MCF 10A (cell line): ENCODE measurements around the gene FAM83G. TPM values are rescaled to one million over a fixed set of nuclear protein-coding genes. Genes with fewer than 3 reads are reported as not detected.

Experiments
- BruUV-seq: library from RNA; stranded (reverse); fragments of 400-500 nt; replicated peaks from 2 replicates; lab custom pipeline; 2021; lab: Mats Ljungman, UMichigan
- CTCF ChIA-PET: fragments of 300-600 bp; sonication (Branson Sonifier 250); formaldehyde crosslinking; extraction: SDS; loops from one replicate; lab custom pipeline; 2021; ENCODE audit warnings: antibody characterized with exemption, inconsistent platforms; lab: Yijun Ruan, JAX
- POLR2A ChIA-PET: fragments of 300-600, 350-650 bp; sonication (Branson Sonifier 250); formaldehyde crosslinking; extraction: SDS; loops from one replicate; lab custom pipeline; 2020; ENCODE audit warnings: antibody characterized with exemption, inconsistent platforms; lab: Yijun Ruan, JAX
- DNase-seq: peaks from one replicate; pipeline ENCODE4 v3.0.0-alpha.2; 2018; ENCODE audit not compliant: unreplicated experiment
- H3K27ac Mint-ChIP-seq: one replicate; pipeline ENCODE4 v1.8.0; 2022; ENCODE audit warnings: mild to moderate bottlenecking, low read depth, mixed read lengths; ENCODE audit not compliant: unreplicated experiment
- H3K27me3 Mint-ChIP-seq: one replicate; pipeline ENCODE4 v1.8.0; 2022; ENCODE audit warnings: mixed read lengths; ENCODE audit not compliant: insufficient read depth, unreplicated experiment
- H3K36me3 Mint-ChIP-seq: one replicate; pipeline ENCODE4 v1.8.0; 2022; ENCODE audit warnings: mild to moderate bottlenecking, moderate library complexity, mixed read lengths; ENCODE audit not compliant: insufficient read depth, unreplicated experiment
- H3K4me1 Mint-ChIP-seq: one replicate; pipeline ENCODE4 v1.8.0; 2022; ENCODE audit warnings: mixed read lengths; ENCODE audit not compliant: insufficient read depth, unreplicated experiment
- H3K4me3 Mint-ChIP-seq: one replicate; pipeline ENCODE4 v1.8.0; 2022; ENCODE audit warnings: mild to moderate bottlenecking, moderate library complexity, mixed read lengths; ENCODE audit not compliant: unreplicated experiment
- H3K9me3 Mint-ChIP-seq: one replicate; pipeline ENCODE4 v1.8.0; 2022; ENCODE audit warnings: mixed read lengths; ENCODE audit not compliant: unreplicated experiment
- CTCF ChIP-seq: fragments of 200-600 bp; IDR thresholded peaks from one replicate; pipeline ENCODE4 v1.8.0; 2022; ENCODE audit warnings: antibody characterized with exemption, mild to moderate bottlenecking; ENCODE audit not compliant: unreplicated experiment
- intact Hi-C: fragments of 100-400 bp; cut with micrococcal nuclease; formaldehyde crosslinking; loops from 2 replicates; pipeline ENCODE4 v1.14.1; 2022
- total RNA-seq: library from RNA; stranded (reverse); gene quantifications from 2 replicates; pipeline ENCODE4 v1.2.3, GENCODE V29; 2022

FAM83G gene
- total RNA-seq, 1 experiment from 2014 or later: 50.1 TPM

- TF ChIP-seq CTCF: no peak
- DNase-seq: peak; percentile 70
- no peak overlapping the region for H3K4me3 Mint-ChIP-seq
- CTCF ChIA-PET: interaction anchor here (1.2 to 1.7 kb wide), 3 partner anchors 9 to 50 kb away, joined by 3 to 16 read pairs (median 4); no protein-coding TSS in a partner anchor
- H3K4me1 Mint-ChIP-seq: peaks cover 12% of the 10 kb centered on the region
- no TSS peak for BruUV-seq
- intact Hi-C loops: loop anchor here (2.0 kb wide), 1 partner anchor 36 kb away; the partner anchor contains the start of gene FAM83G
- peaks cover 36% of the 10 kb centered on the region for H3K36me3 Mint-ChIP-seq
- no peaks in the 10 kb centered on the region for H3K27me3 Mint-ChIP-seq
- peak overlapping the region; percentile 59 for H3K27ac Mint-ChIP-seq
- no peaks in the 10 kb centered on the region for H3K9me3 Mint-ChIP-seq
- POLR2A ChIA-PET: interaction anchor here (1.2 kb wide), 1 partner anchor 8 kb away, joined by 3 read pairs; no protein-coding TSS in a partner anchor
These were observed 35.3 kb downstream of the FAM83G start for GRCh38 chr17:18968945-18969887.

GRCh38 chr17:18968345-18968744 is 36.2 kb downstream of the FAM83G start:
- no peak for DNase-seq
- no peak overlapping the region for H3K4me3 Mint-ChIP-seq
- no peaks in the 10 kb centered on the region for H3K9me3 Mint-ChIP-seq
- H3K36me3 Mint-ChIP-seq: peaks cover 32% of the 10 kb centered on the region
- ChIA-PET POLR2A (interaction anchor here (0.8 kb wide), 1 partner anchor 12 kb away, joined by 3 read pairs; no protein-coding TSS in a partner anchor), CTCF (interaction anchor here (1.2 kb wide), 1 partner anchor 51 kb away, joined by 3 read pairs; no protein-coding TSS in a partner anchor)
- H3K27me3 Mint-ChIP-seq: no peaks in the 10 kb centered on the region
- H3K4me1 Mint-ChIP-seq: peaks cover 13% of the 10 kb centered on the region
- TF ChIP-seq CTCF: no peak
- H3K27ac Mint-ChIP-seq: no peak overlapping the region
- intact Hi-C loops: loop anchor here (2.0 kb wide), 1 partner anchor 36 kb away; the partner anchor contains the start of gene FAM83G
- no TSS peak for BruUV-seq

GRCh38 chr17:18967916-18968315 is 36.6 kb downstream of the FAM83G start:
- Mint-ChIP-seq H3K4me1 (peaks cover 13% of the 10 kb centered on the region), H3K36me3 (peaks cover 32% of the 10 kb centered on the region), H3K9me3 (no peaks in the 10 kb centered on the region), H3K27me3 (no peaks in the 10 kb centered on the region), H3K27ac (no peak overlapping the region), H3K4me3 (no peak overlapping the region)
- ChIA-PET POLR2A (interaction anchor here (0.8 kb wide), 1 partner anchor 13 kb away, joined by 3 read pairs; no protein-coding TSS in a partner anchor), CTCF (interaction anchor here (0.5 to 1.2 kb wide), 2 partner anchors 51 to 984 kb away, joined by 3 read pairs; no protein-coding TSS in a partner anchor)
- intact Hi-C loops: loop anchor here (2.0 kb wide), 1 partner anchor 37 kb away; the partner anchor contains the start of gene FAM83G
- DNase-seq: peak; percentile 73
- BruUV-seq: no TSS peak
- no peak for TF ChIP-seq CTCF
